Measurements from ENCODE around the gene PDE4D. TPM values are rescaled to one million over a fixed set of nuclear protein-coding genes. Genes with fewer than 3 reads are reported as not detected.
A peak's percentile ranks its signal among the peaks of the same experiment; 100 is the strongest.

The PDE4D gene
- total RNA-seq, 1 donor from 2014 or later = 7.6 TPM

GRCh38 chr5:59348189-59348588 lies 545.3 kb downstream of the PDE4D start:
- Mint-ChIP-seq H3K9me3 (ENCODE audit: low read depth) (no peaks in the 10 kb centered on the region), H3K27ac (no peak overlapping the region), H3K4me1 (ENCODE audit: low read depth) (peaks cover 14% of the 10 kb centered on the region), H3K4me3 (ENCODE audit: low read depth) (no peak overlapping the region), H3K27me3 (no peaks in the 10 kb centered on the region), H3K36me3 (ENCODE audit: insufficient read depth) (no peaks in the 10 kb centered on the region)
- no peak for DNase-seq (ENCODE audit: low spot score, unreplicated experiment)
- peak; percentile 19 for TF ChIP-seq CTCF (IDR thresholded peaks at IDR 0.05; ENCODE audit: unreplicated experiment)

- Mint-ChIP-seq H3K27ac (no peak overlapping the region), H3K4me3 (ENCODE audit: low read depth) (no peak overlapping the region), H3K9me3 (ENCODE audit: low read depth) (no peaks in the 10 kb centered on the region), H3K27me3 (no peaks in the 10 kb centered on the region), H3K36me3 (ENCODE audit: insufficient read depth) (no peaks in the 10 kb centered on the region), H3K4me1 (ENCODE audit: low read depth) (peaks cover 11% of the 10 kb centered on the region)
- DNase-seq (ENCODE audit: low spot score, unreplicated experiment) = no peak
- TF ChIP-seq CTCF (IDR thresholded peaks at IDR 0.05; ENCODE audit: unreplicated experiment) = no peak
Observed at GRCh38 chr5:59346982-59347381, 546.5 kb downstream of the PDE4D start.

GRCh38 chr5:59346514-59346913 lies 547.0 kb downstream of the PDE4D start:
- no peak for TF ChIP-seq CTCF (IDR thresholded peaks at IDR 0.05; ENCODE audit: unreplicated experiment)
- peaks cover 11% of the 10 kb centered on the region for H3K4me1 Mint-ChIP-seq (ENCODE audit: low read depth)
- H3K27ac Mint-ChIP-seq = no peak overlapping the region
- H3K36me3 Mint-ChIP-seq (ENCODE audit: insufficient read depth) = no peaks in the 10 kb centered on the region
- no peaks in the 10 kb centered on the region for H3K27me3 Mint-ChIP-seq
- no peak for DNase-seq (ENCODE audit: low spot score, unreplicated experiment)
- H3K4me3 Mint-ChIP-seq (ENCODE audit: low read depth) = no peak overlapping the region
- H3K9me3 Mint-ChIP-seq (ENCODE audit: low read depth) = no peaks in the 10 kb centered on the region

- Mint-ChIP-seq H3K36me3 (ENCODE audit: insufficient read depth) (no peaks in the 10 kb centered on the region), H3K4me1 (ENCODE audit: low read depth) (peaks cover 9% of the 10 kb centered on the region), H3K4me3 (ENCODE audit: low read depth) (no peak overlapping the region), H3K27me3 (no peaks in the 10 kb centered on the region), H3K9me3 (ENCODE audit: low read depth) (no peaks in the 10 kb centered on the region), H3K27ac (no peak overlapping the region)
- DNase-seq (ENCODE audit: low spot score, unreplicated experiment) = no peak
- TF ChIP-seq CTCF (IDR thresholded peaks at IDR 0.05; ENCODE audit: unreplicated experiment) = no peak
Observed at GRCh38 chr5:59342181-59342580, 551.3 kb downstream of the PDE4D start.

- no peak for TF ChIP-seq CTCF (IDR thresholded peaks at IDR 0.05; ENCODE audit: unreplicated experiment)
- H3K4me1 Mint-ChIP-seq (ENCODE audit: low read depth) = peaks cover 5% of the 10 kb centered on the region
- no peak overlapping the region for H3K4me3 Mint-ChIP-seq (ENCODE audit: low read depth)
- H3K27ac Mint-ChIP-seq = no peak overlapping the region
- H3K9me3 Mint-ChIP-seq (ENCODE audit: low read depth) = no peaks in the 10 kb centered on the region
- H3K36me3 Mint-ChIP-seq (ENCODE audit: insufficient read depth) = no peaks in the 10 kb centered on the region
- no peak for DNase-seq (ENCODE audit: low spot score, unreplicated experiment)
- H3K27me3 Mint-ChIP-seq = no peaks in the 10 kb centered on the region
Observed at GRCh38 chr5:59341760-59342159, 551.8 kb downstream of the PDE4D start.

Measured in progenitor cell of endocrine pancreas (in vitro differentiated cells).